ENCODE measurements around the gene GNA15.

Gene GNA15

DNA sequence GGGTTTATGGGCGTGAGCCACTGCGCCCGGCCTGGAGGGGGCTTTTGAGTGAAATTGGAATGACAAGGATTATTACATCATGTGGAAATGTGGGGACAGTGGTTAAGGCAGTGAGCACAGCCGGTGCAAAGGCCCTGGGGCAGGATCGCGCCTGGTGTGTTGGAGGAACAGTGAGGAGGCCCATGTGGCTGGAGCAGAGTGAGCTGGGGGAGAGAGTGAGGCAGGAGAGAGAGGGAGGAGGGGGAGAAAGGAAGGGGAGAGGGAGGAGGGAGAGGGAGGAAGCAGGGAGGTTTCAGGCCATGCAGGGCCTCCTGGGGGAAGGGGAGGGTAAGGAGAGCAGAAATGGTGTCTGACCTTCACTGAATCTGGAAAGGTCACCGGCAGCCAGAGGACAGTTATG lies 77.3 kb downstream of the GNA15 start:
- no peak for DNase-seq
